SK-N-SH (cell line): ENCODE results near the gene S100A4. TPM values are rescaled to one million over a fixed set of nuclear protein-coding genes. Genes with fewer than 3 reads are reported as not detected.

ENCODE experiments used
- CTCF ChIA-PET: fragments of 300-600, 350-600 bp; formaldehyde crosslinking; extraction: SDS; loops from one replicate; lab custom pipeline; 2021; lab: Yijun Ruan, JAX
- POLR2A ChIA-PET: fragments of 350-600 bp; sonication (Branson Sonifier 250); formaldehyde crosslinking; extraction: SDS; loops from one replicate; lab custom pipeline; 2020; ENCODE audit warnings: antibody characterized with exemption, inconsistent platforms; lab: Yijun Ruan, JAX
- DNase-seq: peaks from one replicate; pipeline ENCODE4 v3.0.0; 2012
- H2AFZ ChIP-seq: fragments of 200-600 bp; sonication (generic); 2 replicates; pipeline ENCODE4 v1.8.1; 2016; ENCODE audit warnings: antibody characterized with exemption, mild to moderate bottlenecking, low read depth
- H3F3A ChIP-seq: fragments of 200-600 bp; sonication (generic); replicated peaks from 2 replicates; pipeline ENCODE3; 2016; ENCODE audit warnings: antibody characterized with exemption, mild to moderate bottlenecking; ENCODE audit not compliant: insufficient read depth
- H3K27ac ChIP-seq, 2 experiments: fragments of 200-500 bp in 1 of 2; fragments of 200-600 bp in 1 of 2; sonication (Bioruptor generic) in 1 of 2; sonication (generic), shearing (Covaris generic) in 1 of 2; 2 replicates each; pipeline versions ENCODE4 v1.5.1 to v1.6.1; 2014 to 2016; ENCODE audit warnings: low read depth in 2 of 2, inconsistent platforms in 1 of 2, low read length in 1 of 2, mild to moderate bottlenecking in 1 of 2, mixed read lengths in 1 of 2
- H3K27me3 ChIP-seq: fragments of 200-600 bp; sonication (generic), shearing (Covaris generic); 2 replicates; pipeline ENCODE4 v1.6.1; 2016; ENCODE audit warnings: mixed run types; ENCODE audit not compliant: insufficient read depth
- H3K36me3 ChIP-seq, 2 experiments: fragments of 200-500 bp in 1 of 2; fragments of 200-600 bp in 1 of 2; sonication (Bioruptor generic) in 1 of 2; sonication (generic) in 1 of 2; replicated peaks in 1 of 2; 2 replicates each; pipeline versions ENCODE3 to v1.5.1; 2014 to 2016; ENCODE audit warnings: low read length in 1 of 2, mild to moderate bottlenecking in 1 of 2; ENCODE audit not compliant: insufficient read depth in 2 of 2, control insufficient read depth in 1 of 2
- H3K4me1 ChIP-seq, 2 experiments: fragments of 200-500 bp in 1 of 2; fragments of 200-600 bp in 1 of 2; sonication (Bioruptor generic) in 1 of 2; sonication (generic), shearing (Covaris generic) in 1 of 2; 2 replicates each; pipeline versions ENCODE4 v1.5.1 to v1.6.1; 2014 to 2016; ENCODE audit warnings: low read depth in 1 of 2, low read length in 1 of 2, mixed run types in 1 of 2; ENCODE audit not compliant: insufficient read depth in 2 of 2, control insufficient read depth in 1 of 2
- H3K4me2 ChIP-seq: fragments of 200-600 bp; sonication (generic), shearing (Covaris generic); 2 replicates; pipeline ENCODE4 v1.6.1; 2017; ENCODE audit warnings: mixed run types
- H3K4me3 ChIP-seq, 2 experiments: fragments of 200-500 bp in 1 of 2; fragments of 200-600 bp in 1 of 2; sonication (Bioruptor generic) in 1 of 2; sonication (generic), shearing (Covaris generic) in 1 of 2; 2 replicates each; pipeline versions ENCODE4 v1.5.1 to v1.8.1; 2014 to 2016; ENCODE audit warnings: low read depth in 2 of 2, inconsistent platforms in 1 of 2, low read length in 1 of 2, mild to moderate bottlenecking in 1 of 2, mixed read lengths in 1 of 2, moderate library complexity in 1 of 2
- H3K79me2 ChIP-seq: fragments of 200-600 bp; sonication (generic); 2 replicates; pipeline ENCODE4 v1.8.1; 2017; ENCODE audit warnings: mild to moderate bottlenecking; ENCODE audit not compliant: insufficient read depth
- H3K9ac ChIP-seq: fragments of 200-600 bp; sonication (generic); 2 replicates; pipeline ENCODE4 v1.6.1; 2017; ENCODE audit warnings: mixed run types
- H3K9me2 ChIP-seq: fragments of 200-600 bp; sonication (generic); 2 replicates; pipeline ENCODE4 v1.6.1; 2017; ENCODE audit warnings: mixed run types
- H3K9me3 ChIP-seq: fragments of 200-600 bp; sonication (generic); 2 replicates; pipeline ENCODE4 v1.6.1; 2017; ENCODE audit warnings: mixed run types, mild to moderate bottlenecking, moderate library complexity
- H4K20me1 ChIP-seq: fragments of 200-600 bp; sonication (generic); 2 replicates; pipeline ENCODE4 v1.6.1; 2017; ENCODE audit warnings: mild to moderate bottlenecking, mixed run types; ENCODE audit not compliant: insufficient read depth
- CHD2 ChIP-seq: fragments of 150-350 bp; IDR thresholded peaks from 2 replicates; pipeline ENCODE4 v1.6.1; 2018; ENCODE audit warnings: low read length; ENCODE audit not compliant: partially characterized antibody
- EZH2phosphoT487 ChIP-seq: fragments of 200-600 bp; sonication (generic); IDR thresholded peaks from 2 replicates; pipeline ENCODE4 v1.6.1; 2017; ENCODE audit warnings: low read depth, mixed run types, mild to moderate bottlenecking, antibody characterized with exemption, moderate library complexity, borderline replicate concordance
- FOSL2 ChIP-seq: IDR thresholded peaks from 2 replicates; pipeline ENCODE4 v1.4.0; 2012; ENCODE audit warnings: low read depth, mild to moderate bottlenecking, moderate library complexity, borderline replicate concordance
- FOXJ3 ChIP-seq: sonication (generic); formaldehyde crosslinking; IDR thresholded peaks from 2 replicates; pipeline ENCODE4 v1.5.1; 2020; ENCODE audit warnings: mild to moderate bottlenecking, missing genetic modification reagents
- FOXM1 ChIP-seq: IDR thresholded peaks from 2 replicates; pipeline ENCODE4 v1.4.0; 2012; ENCODE audit warnings: low read depth, mild to moderate bottlenecking
- GABPA ChIP-seq: IDR thresholded peaks from 2 replicates; pipeline ENCODE4 v1.4.0; 2012; ENCODE audit warnings: low read depth, mild to moderate bottlenecking
- GATA2 ChIP-seq: sonication (generic); formaldehyde crosslinking; IDR thresholded peaks from 2 replicates; pipeline ENCODE4 v1.5.0; 2020; ENCODE audit warnings: mild to moderate bottlenecking, missing genetic modification reagents
- NRF1 ChIP-seq: IDR thresholded peaks from 2 replicates; pipeline ENCODE4 v1.6.1; 2012; ENCODE audit warnings: low read depth, mild to moderate bottlenecking, low read length
- POLR2AphosphoS5 ChIP-seq: IDR thresholded peaks from 2 replicates; pipeline ENCODE4 v1.6.1; 2012; ENCODE audit warnings: low read depth, low read length
- RCOR1 ChIP-seq: fragments of 150-350 bp; IDR thresholded peaks from 2 replicates; pipeline ENCODE4 v1.6.1; 2017; ENCODE audit warnings: antibody characterized with exemption, low read length
- RXRA ChIP-seq: IDR thresholded peaks from 2 replicates; pipeline ENCODE4 v1.4.0; 2012; ENCODE audit warnings: low read depth, mild to moderate bottlenecking, borderline replicate concordance
- SIN3A ChIP-seq: IDR thresholded peaks from 2 replicates; pipeline ENCODE4 v1.6.1; 2012; ENCODE audit warnings: low read depth, mild to moderate bottlenecking, low read length, moderate library complexity, borderline replicate concordance
- TEAD4 ChIP-seq: IDR thresholded peaks from 2 replicates; pipeline ENCODE4 v1.4.0; 2012; ENCODE audit warnings: mild to moderate bottlenecking, borderline replicate concordance; ENCODE audit not compliant: insufficient read depth
- ZBTB33 ChIP-seq: IDR thresholded peaks from 2 replicates; pipeline ENCODE4 v1.4.0; 2012; ENCODE audit warnings: low read depth, borderline replicate concordance
- WGBS: methylation state at CpG from one replicate; pipeline ENCODE4 v1.1.6; 2017; ENCODE audit warnings: low lambda C conversion rate; 5-methylcytosine and 5-hydroxymethylcytosine counted together
- polyA plus RNA-seq, 3 experiments: library from polyadenylated mRNA; depleted of rRNA; stranded (reverse); fragments of >200 nt; gene quantifications; 2 replicates each; pipeline ENCODE4 v1.2.3, GENCODE V29; 2012
- TF ChIP-seq, protein P1 (sequence below): IDR thresholded peaks from 2 replicates; pipeline ENCODE4 v1.4.0; 2012; ENCODE audit warnings: low read depth
- TF ChIP-seq, protein P2 (sequence below): fragments of 150-350 bp; IDR thresholded peaks from 2 replicates; pipeline ENCODE4 v1.6.1; 2016; ENCODE audit warnings: mild to moderate bottlenecking, low read depth, low read length
- TF ChIP-seq, protein P3 (sequence below): fragments of 150-350 bp; IDR thresholded peaks from 2 replicates; pipeline ENCODE4 v1.6.1; 2017; ENCODE audit warnings: antibody characterized with exemption, low read length, low read depth, borderline replicate concordance

S100A4 gene
- polyA plus RNA-seq, 1 of the 3 experiments (the other 2 are of a cell fraction) = 25.4 TPM

GRCh38 chr1:153536671-153537375 lies 8.8 kb downstream of the S100A4 start:
- ChIA-PET CTCF (interaction anchor here (0.9 to 8.4 kb wide), 5 partner anchors 8 to 35 kb away, joined by 3 to 45 read pairs (median 4); partner anchors contain the start of gene S100A4), POLR2A (interaction anchor here (1.6 to 2.0 kb wide), 2 partner anchors 11 to 16 kb away, joined by 6 to 8 read pairs; no protein-coding TSS in a partner anchor)
- Histone ChIP-seq H3K79me2 (peaks cover 30% of the 10 kb centered on the region), H3K9me3 (no peaks in the 10 kb centered on the region), H3K27me3 (no peaks in the 10 kb centered on the region), H4K20me1 (peaks cover 4% of the 10 kb centered on the region; the same call in 1 of the 2 replicates), H3K9me2 (no peaks in the 10 kb centered on the region), H3K4me2 (peak overlapping the region; percentile 95), H3K36me3 (peaks cover 4 to 11% of the 10 kb centered on the region in 2 experiments), H3K27ac (peak overlapping the region; percentile 74 to 84), H3K4me1 (peaks cover 21 to 38% of the 10 kb centered on the region in 2 experiments; a peak in 3 of 4 replicates), H2AFZ (no peak overlapping the region), H3K9ac (peak overlapping the region; percentile 51; the same call in 1 of the 2 replicates), H3F3A (peaks cover 44% of the 10 kb centered on the region), H3K4me3 (peak overlapping the region in 1 of 2 experiments; percentile 70; a peak in 2 of 4 replicates)
- no peak for DNase-seq
- WGBS = 92% methylated on average over 7 of the region's 9 CpGs
- no peak for TF ChIP-seq FOXM1
- TF ChIP-seq, protein P1, sequence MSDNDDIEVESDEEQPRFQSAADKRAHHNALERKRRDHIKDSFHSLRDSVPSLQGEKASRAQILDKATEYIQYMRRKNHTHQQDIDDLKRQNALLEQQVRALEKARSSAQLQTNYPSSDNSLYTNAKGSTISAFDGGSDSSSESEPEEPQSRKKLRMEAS = no peak
- TF ChIP-seq SIN3A = no peak
- no peak for TF ChIP-seq EZH2phosphoT487
- TF ChIP-seq, protein P2, sequence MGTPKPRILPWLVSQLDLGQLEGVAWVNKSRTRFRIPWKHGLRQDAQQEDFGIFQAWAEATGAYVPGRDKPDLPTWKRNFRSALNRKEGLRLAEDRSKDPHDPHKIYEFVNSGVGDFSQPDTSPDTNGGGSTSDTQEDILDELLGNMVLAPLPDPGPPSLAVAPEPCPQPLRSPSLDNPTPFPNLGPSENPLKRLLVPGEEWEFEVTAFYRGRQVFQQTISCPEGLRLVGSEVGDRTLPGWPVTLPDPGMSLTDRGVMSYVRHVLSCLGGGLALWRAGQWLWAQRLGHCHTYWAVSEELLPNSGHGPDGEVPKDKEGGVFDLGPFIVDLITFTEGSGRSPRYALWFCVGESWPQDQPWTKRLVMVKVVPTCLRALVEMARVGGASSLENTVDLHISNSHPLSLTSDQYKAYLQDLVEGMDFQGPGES = no peak
- no peak for TF ChIP-seq TEAD4
- no peak for TF ChIP-seq FOXJ3 (CRISPR knock-in tag)
- TF ChIP-seq RXRA = no peak
- TF ChIP-seq CHD2 = no peak
- no peak for TF ChIP-seq NRF1
- TF ChIP-seq POLR2AphosphoS5 = no peak
- no peak for TF ChIP-seq RCOR1
- no peak for TF ChIP-seq GATA2 (CRISPR knock-in tag)
- TF ChIP-seq ZBTB33 = no peak
- TF ChIP-seq, protein P3, sequence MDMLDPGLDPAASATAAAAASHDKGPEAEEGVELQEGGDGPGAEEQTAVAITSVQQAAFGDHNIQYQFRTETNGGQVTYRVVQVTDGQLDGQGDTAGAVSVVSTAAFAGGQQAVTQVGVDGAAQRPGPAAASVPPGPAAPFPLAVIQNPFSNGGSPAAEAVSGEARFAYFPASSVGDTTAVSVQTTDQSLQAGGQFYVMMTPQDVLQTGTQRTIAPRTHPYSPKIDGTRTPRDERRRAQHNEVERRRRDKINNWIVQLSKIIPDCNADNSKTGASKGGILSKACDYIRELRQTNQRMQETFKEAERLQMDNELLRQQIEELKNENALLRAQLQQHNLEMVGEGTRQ = no peak
- no peak for TF ChIP-seq FOSL2
- TF ChIP-seq GABPA = no peak
